Breast epithelium (tissue), 4 donors: ENCODE measurements around the gene UTP11. TPM values are rescaled to one million over a fixed set of nuclear protein-coding genes. Genes with fewer than 3 reads are reported as not detected.

Experiments used
- DNase-seq, 2 donors: peaks; one replicate each; pipeline ENCODE4 v3.0.0-alpha.2; 2019; ENCODE audit warnings: low spot score in 2 of 2
- H3K27ac ChIP-seq, 2 donors: fragments of 200-600 bp; sonication (generic) in 1 of 2; one replicate each; pipeline ENCODE4 v1.5.1; 2016 to 2019; ENCODE audit warnings: mild to moderate bottlenecking in 1 of 2
- H3K27me3 ChIP-seq, 2 donors: fragments of 200-600 bp; sonication (generic) in 1 of 2; one replicate each; pipeline versions ENCODE4 v1.5.1 to v1.6.0; 2017 to 2019; ENCODE audit warnings: control low read depth in 1 of 2, mild to moderate bottlenecking in 1 of 2
- H3K36me3 ChIP-seq: fragments of 200-600 bp; one replicate; pipeline ENCODE4 v1.5.1; 2019
- H3K4me1 ChIP-seq, 2 donors: fragments of 200-600 bp; sonication (generic); one replicate each; pipeline ENCODE4 v1.5.1; 2016 to 2019; ENCODE audit warnings: control low read depth in 1 of 2
- H3K4me3 ChIP-seq, 3 donors: fragments of 200-600 bp; sonication (generic); 1 replicate in 2 of 3; 2 replicates in 1 of 3; pipeline ENCODE4 v1.5.1; 2016 to 2019; ENCODE audit warnings: mild to moderate bottlenecking in 3 of 3, moderate library complexity in 2 of 3
- H3K9me3 ChIP-seq, 2 donors: fragments of 200-600 bp; sonication (generic) in 1 of 2; one replicate each; pipeline ENCODE4 v1.5.1; 2016 to 2019; ENCODE audit warnings: control low read depth in 1 of 2
- POLR2A ChIP-seq: fragments of 450-650 bp; IDR thresholded peaks from one replicate; pipeline ENCODE4 v1.6.1; 2016; ENCODE audit warnings: antibody characterized with exemption, mild to moderate bottlenecking, moderate library complexity
- POLR2AphosphoS5 ChIP-seq, 3 donors: sonication (generic); formaldehyde crosslinking; IDR thresholded peaks; one replicate each; pipeline ENCODE4 v1.6.1; 2017; ENCODE audit warnings: antibody characterized with exemption in 3 of 3
- intact Hi-C: fragments of 100-400 bp; cut with DNase I; formaldehyde crosslinking; loops from one replicate; pipeline ENCODE4 v1.15.1; 2023; ENCODE audit warnings: low total_unique reads
- total RNA-seq, 3 donors: library from RNA; depleted of rRNA; stranded (reverse); fragments of >200 nt; gene quantifications; one replicate each; pipeline ENCODE4 v1.1.0, GENCODE V29; 2016
- TF ChIP-seq, protein P1 (sequence below), 3 donors: fragments of 450-650 bp; IDR thresholded peaks; one replicate each; pipeline ENCODE4 v1.5.1; 2016 to 2017; ENCODE audit warnings: antibody characterized with exemption in 3 of 3, mild to moderate bottlenecking in 3 of 3, moderate library complexity in 3 of 3

UTP11 gene
- total RNA-seq, 3 donors from 2014 or later, result 22.6 to 29.2 (median 25.6) TPM

DNA sequence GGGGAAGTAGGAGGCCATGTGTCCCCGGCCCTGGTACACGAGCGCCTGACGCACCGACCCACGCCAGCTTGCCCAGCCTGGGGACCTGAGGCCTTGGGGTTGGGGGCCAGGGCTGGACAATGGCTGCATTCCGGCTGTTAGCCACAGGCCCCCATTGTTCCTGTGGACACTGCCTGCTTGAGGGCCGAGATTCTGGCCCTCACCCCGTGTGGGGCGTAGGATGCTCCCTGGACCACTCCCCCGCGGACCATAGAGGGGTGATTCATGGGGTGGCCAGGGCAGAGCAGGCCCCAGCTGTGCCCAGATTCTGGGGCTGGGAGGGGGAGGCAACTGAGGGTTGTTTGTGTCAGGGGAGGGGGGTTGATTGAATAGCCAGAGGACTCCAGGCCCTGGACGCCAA lies 22.3 kb downstream of the UTP11 start:
- Histone ChIP-seq H3K36me3 (no peaks in the 10 kb centered on the region), H3K9me3 (no peaks in the 10 kb centered on the region), H3K27ac (no peak overlapping the region), H3K27me3 (no peaks in the 10 kb centered on the region), H3K4me1 (peaks cover 0 to 8% of the 10 kb centered on the region in 2 donors), H3K4me3 (no peak overlapping the region)
- intact Hi-C loops, result no loop called here
- DNase-seq, result no peak
- no peak for TF ChIP-seq POLR2AphosphoS5 (IDR thresholded peaks at IDR 0.05)

DNA sequence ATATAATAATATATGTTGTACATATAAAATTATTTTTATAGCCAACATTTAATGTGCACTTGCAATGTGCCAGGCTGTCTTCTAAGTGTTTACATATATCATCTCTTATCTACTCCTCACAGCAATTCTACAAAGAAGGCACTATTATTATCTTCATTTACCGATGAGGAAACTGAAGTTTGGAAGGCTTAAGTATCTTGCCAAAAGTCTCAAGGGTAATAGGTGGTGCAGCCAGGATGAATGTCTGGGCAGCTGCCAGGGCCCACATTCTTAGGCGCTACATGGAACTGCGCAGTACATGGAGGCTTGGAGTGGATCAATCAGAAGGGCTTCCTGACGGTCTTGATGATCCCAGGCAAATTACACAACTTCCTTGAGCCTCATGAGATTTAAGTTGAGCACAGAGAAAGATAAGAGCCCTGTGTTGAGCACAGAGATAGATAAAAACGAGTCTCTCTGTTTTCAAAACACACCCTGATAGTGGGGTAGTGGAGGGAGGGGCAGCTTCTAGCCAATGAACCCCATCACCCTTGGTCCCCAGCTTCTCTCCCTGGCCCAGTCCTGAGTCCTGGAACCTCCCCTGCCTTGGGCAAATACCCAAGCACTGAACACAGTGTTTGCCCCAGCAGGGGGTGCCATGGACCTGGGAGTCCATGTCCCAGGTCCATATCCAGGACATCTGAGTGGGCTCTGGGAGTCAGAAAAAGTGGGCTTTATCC lies 24.8 kb downstream of the UTP11 start:
- Histone ChIP-seq H3K4me3 (no peak overlapping the region), H3K9me3 (no peaks in the 10 kb centered on the region), H3K27me3 (peaks cover 1 to 6% of the 10 kb centered on the region in 2 donors), H3K4me1 (no peaks in the 10 kb centered on the region), H3K27ac (no peak overlapping the region), H3K36me3 (no peaks in the 10 kb centered on the region)
- intact Hi-C loops, result no loop called here
- TF ChIP-seq, protein P1, sequence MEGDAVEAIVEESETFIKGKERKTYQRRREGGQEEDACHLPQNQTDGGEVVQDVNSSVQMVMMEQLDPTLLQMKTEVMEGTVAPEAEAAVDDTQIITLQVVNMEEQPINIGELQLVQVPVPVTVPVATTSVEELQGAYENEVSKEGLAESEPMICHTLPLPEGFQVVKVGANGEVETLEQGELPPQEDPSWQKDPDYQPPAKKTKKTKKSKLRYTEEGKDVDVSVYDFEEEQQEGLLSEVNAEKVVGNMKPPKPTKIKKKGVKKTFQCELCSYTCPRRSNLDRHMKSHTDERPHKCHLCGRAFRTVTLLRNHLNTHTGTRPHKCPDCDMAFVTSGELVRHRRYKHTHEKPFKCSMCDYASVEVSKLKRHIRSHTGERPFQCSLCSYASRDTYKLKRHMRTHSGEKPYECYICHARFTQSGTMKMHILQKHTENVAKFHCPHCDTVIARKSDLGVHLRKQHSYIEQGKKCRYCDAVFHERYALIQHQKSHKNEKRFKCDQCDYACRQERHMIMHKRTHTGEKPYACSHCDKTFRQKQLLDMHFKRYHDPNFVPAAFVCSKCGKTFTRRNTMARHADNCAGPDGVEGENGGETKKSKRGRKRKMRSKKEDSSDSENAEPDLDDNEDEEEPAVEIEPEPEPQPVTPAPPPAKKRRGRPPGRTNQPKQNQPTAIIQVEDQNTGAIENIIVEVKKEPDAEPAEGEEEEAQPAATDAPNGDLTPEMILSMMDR (IDR thresholded peaks at IDR 0.05), result no peak
- no peak for TF ChIP-seq POLR2A
- no peak for TF ChIP-seq POLR2AphosphoS5 (IDR thresholded peaks at IDR 0.05)
- no peak for DNase-seq

DNA sequence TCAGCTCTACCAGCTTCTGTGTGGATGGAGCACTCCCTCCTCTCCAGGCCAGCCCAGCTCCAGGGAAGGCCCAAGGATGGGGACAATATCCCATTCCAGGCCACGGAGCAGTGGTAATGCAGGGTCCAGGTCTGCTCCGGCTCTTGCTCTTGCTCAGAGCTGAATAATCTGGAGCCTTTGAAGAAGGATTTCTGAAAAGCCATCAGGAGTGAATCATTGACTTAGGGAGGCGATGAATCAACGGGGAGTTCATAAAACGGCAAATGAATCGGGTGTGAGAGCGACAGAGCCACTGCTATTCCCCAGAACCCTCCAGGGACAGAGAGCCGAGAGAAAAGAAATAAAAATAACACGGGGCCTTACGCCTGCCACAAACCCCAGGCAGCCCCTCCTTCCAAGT lies 26.3 kb downstream of the UTP11 start:
- Histone ChIP-seq H3K27me3 (peaks cover 10 to 21% of the 10 kb centered on the region in 2 donors), H3K4me3 (no peak overlapping the region), H3K27ac (no peak overlapping the region), H3K9me3 (no peaks in the 10 kb centered on the region), H3K4me1 (no peaks in the 10 kb centered on the region), H3K36me3 (no peaks in the 10 kb centered on the region)
- intact Hi-C loops, result no loop called here
- TF ChIP-seq POLR2AphosphoS5 (IDR thresholded peaks at IDR 0.05) (no peak), POLR2A (no peak)
- TF ChIP-seq, protein P1 (IDR thresholded peaks at IDR 0.05), result no peak
- no peak for DNase-seq

DNA sequence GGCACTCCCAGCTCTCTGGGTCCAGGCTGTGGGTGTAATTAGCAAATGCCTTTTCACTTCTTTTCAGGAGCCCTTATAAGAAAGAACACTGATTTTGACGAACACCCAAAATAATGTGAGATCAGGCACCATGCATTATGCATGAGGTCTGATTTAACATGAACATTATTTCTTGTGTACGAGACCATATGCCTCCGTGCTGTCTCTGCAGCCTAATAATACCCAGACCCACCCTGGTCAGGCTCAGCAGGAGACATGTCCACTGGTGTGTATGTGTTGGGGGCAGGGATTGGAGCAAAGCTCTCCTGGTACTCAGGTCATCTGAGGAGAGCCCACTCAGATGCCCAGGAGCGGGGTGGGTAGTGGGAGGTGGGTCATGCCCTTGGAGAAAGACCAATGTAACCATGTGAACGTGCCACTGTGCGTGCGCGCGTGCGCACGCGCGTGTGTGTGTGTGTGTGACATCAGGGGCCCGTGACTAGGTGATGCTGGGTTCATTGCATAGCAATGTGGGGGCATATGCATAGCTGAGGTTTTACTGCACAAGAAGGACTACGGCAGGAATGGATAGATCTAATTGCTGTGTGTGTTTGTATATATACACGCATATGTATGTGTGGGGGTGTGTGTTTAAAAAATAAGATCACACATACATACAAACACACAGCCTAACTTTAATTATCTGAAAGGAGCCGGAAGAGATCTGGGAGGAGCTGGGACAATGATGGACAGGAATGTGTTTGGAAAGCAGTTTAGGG lies 27.0 kb downstream of the UTP11 start:
- Histone ChIP-seq H3K27me3 (peaks cover 12 to 27% of the 10 kb centered on the region in 2 donors), H3K4me3 (no peak overlapping the region), H3K9me3 (no peaks in the 10 kb centered on the region), H3K4me1 (no peaks in the 10 kb centered on the region), H3K27ac (no peak overlapping the region), H3K36me3 (no peaks in the 10 kb centered on the region)
- intact Hi-C loops, result no loop called here
- DNase-seq, result no peak
- TF ChIP-seq POLR2A, result no peak
- no peak for TF ChIP-seq POLR2AphosphoS5 (IDR thresholded peaks at IDR 0.05)
- TF ChIP-seq, protein P1 (IDR thresholded peaks at IDR 0.05), result no peak

DNA sequence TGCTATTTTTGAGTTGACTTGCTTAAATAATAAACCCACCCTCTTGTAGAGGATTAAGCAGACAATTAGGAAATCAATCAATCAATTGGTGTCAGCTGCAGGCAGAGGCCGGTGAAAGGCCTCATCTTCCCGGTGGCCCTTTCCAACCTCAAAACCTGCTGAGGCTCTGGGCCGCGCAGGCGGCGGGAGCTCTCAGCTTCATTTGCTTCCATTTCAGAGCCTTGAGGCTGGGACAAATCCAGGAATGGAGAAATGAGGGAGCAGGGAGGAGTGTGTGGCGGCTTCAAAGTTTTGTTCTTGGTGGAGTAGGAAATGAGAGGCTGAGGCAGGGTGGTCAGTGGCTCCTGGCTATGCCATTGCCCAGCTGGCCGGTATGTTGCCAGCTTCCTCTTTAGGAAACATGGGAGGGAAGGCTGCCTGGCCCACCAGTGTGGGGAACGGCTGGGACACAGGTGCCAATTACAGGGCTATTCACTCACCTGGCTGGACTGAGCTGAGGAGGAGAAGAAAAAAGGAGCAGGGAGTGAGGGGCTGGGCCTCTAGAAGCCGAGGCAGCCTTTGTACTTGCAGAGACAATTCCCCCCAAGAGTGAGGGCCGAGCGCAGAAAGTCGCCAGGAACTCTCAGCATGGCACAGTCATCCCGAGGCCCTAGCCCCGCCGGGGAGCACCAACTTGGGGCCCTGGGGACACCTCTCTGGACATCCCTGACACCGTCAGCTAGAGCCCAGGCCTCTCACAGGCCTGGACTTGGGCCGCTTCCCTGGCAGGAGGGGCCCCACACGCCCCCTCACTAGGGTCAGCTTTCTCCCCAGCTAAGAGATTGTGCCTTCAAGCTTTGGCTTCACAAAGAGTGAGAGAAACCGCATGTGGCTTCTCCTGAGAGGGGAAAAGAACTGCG lies 29.7 kb downstream of the UTP11 start:
- H3K27ac ChIP-seq, result no peak overlapping the region
- TF ChIP-seq POLR2AphosphoS5 (IDR thresholded peaks at IDR 0.05), result no peak
- TF ChIP-seq, protein P1 (IDR thresholded peaks at IDR 0.05), result no peak
- TF ChIP-seq POLR2A, result no peak
- H3K27me3 ChIP-seq, result peaks cover 12 to 38% of the 10 kb centered on the region in 2 donors
- H3K9me3 ChIP-seq, result no peaks in the 10 kb centered on the region
- DNase-seq, result no peak
- no peak overlapping the region for H3K4me3 ChIP-seq
- H3K36me3 ChIP-seq, result no peaks in the 10 kb centered on the region
- intact Hi-C loops, result no loop called here
- H3K4me1 ChIP-seq, result peaks cover 3 to 4% of the 10 kb centered on the region in 2 donors
